ENCODE measurements around the gene EFCAB12. TPM values are rescaled to one million over a fixed set of nuclear protein-coding genes. Genes with fewer than 3 reads are reported as not detected.

EFCAB12 gene
- 0.59 to 0.95 TPM (median 0.85 TPM) in 5 replicates for total RNA-seq (2022; extraction: Qiagen RNA extraction)

GRCh38 chr3:129428376-129429079, at the start of gene EFCAB12:
Gene EFCAB12 (minus strand): TSS chr3:129428636. CDS start chr3:129428488, 148 bp downstream.

GRCh38 chr3:129439817-129440617, 11.6 kb upstream of the EFCAB12 start, which contains the start of the genes IFT122 and MBD4:
Gene IFT122 (plus strand): TSS chr3:129440224. CDS start chr3:129440331, 107 bp downstream.
Gene MBD4 (minus strand): TSS chr3:129439948. CDS start chr3:129439833, 115 bp downstream.

Other genes with a start within 250 kb of the EFCAB12 start
- gene CNBP, start 244.7 kb downstream of the EFCAB12 start, total RNA-seq (2022; extraction: Qiagen RNA extraction) = 344 to 361 TPM (median 350 TPM) in 5 replicates
- 71.4 to 89.8 TPM (median 78.3 TPM) in 5 replicates for gene COPG1, start 179.0 kb downstream of the EFCAB12 start, total RNA-seq (2022; extraction: Qiagen RNA extraction)
- 39.3 to 46.9 TPM (median 42.5 TPM) in 5 replicates for gene HMCES, start 149.8 kb downstream of the EFCAB12 start, total RNA-seq (2022; extraction: Qiagen RNA extraction)
- 16.6 to 21.4 TPM (median 20.9 TPM) in 5 replicates for gene MBD4, start 11.3 kb upstream of the EFCAB12 start, total RNA-seq (2022; extraction: Qiagen RNA extraction)
- gene IFT122, start 11.6 kb upstream of the EFCAB12 start, total RNA-seq (2022; extraction: Qiagen RNA extraction) = 11.5 to 13.2 TPM (median 12.9 TPM) in 5 replicates
- not detected in 5 replicates for gene RHO, start 100.0 kb upstream of the EFCAB12 start, total RNA-seq (2022; extraction: Qiagen RNA extraction)
- gene H1-8, start 114.5 kb upstream of the EFCAB12 start, total RNA-seq (2022; extraction: Qiagen RNA extraction) = not detected in 5 replicates
- gene PLXND1, start 178.0 kb upstream of the EFCAB12 start, total RNA-seq (2022; extraction: Qiagen RNA extraction) = 81.7 to 104 TPM (median 95.4 TPM) in 5 replicates

All from A549 treated with Mapracorat at 1 μM for 4 hours (cell line).